ENCODE results near the gene JPH4. TPM values are rescaled to one million over a fixed set of nuclear protein-coding genes. Genes with fewer than 3 reads are reported as not detected.
"Not testable (repeated sequence)": the region's sequence is repeated elsewhere in the genome, so short reads cannot be mapped to it uniquely, and the experiment has no call there.

Gene JPH4
- total RNA-seq, 4 donors from 2014 or later, result 0.27 to 0.48 TPM; not detected in 2

DNA sequence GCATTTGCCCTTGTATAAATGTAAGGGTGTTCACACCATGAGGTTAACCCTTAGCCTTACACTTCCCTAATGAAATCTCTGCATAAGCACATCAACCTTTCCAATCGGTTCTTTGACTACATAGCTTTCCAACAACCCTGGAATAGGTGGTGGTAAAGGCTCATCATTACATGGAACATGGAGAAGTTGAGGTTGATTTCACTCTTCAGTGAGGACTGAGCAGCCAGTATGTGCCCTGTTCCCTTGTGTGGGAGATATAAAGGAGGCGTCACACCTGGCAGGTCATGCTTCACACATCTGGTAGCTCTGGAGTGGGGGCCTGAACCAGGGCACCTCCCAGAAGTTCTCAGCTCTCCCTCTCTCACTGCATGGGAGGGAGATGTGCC lies 21.7 kb upstream of the JPH4 start:
- intact Hi-C loops (cut with DNase I; ENCODE audit: low total_unique reads), result no loop called here
- no peak for DNase-seq
- in situ Hi-C loops (cut with MboI; ENCODE audit: low pct_ligation_motif_present in 1 of 4, low pct_unique_long_range_greater_than_20kb in 1 of 4, low sequenced_read_pairs in 3 of 4), result no loop called here
- Histone ChIP-seq H3K4me3 (no peak overlapping the region), H3K36me3 (no peaks in the 10 kb centered on the region), H3K9me3 (no peaks in the 10 kb centered on the region), H3K27ac (no peak overlapping the region), H3K27me3 (no peaks in the 10 kb centered on the region), H3K4me1 (no peaks in the 10 kb centered on the region)
- TF ChIP-seq EP300 (IDR thresholded peaks at IDR 0.05; ENCODE audit: low read depth) (no peak), POLR2A (IDR thresholded peaks at IDR 0.05) (no peak), POLR2AphosphoS5 (IDR thresholded peaks at IDR 0.05) (no peak)
- TF ChIP-seq, protein P1, sequence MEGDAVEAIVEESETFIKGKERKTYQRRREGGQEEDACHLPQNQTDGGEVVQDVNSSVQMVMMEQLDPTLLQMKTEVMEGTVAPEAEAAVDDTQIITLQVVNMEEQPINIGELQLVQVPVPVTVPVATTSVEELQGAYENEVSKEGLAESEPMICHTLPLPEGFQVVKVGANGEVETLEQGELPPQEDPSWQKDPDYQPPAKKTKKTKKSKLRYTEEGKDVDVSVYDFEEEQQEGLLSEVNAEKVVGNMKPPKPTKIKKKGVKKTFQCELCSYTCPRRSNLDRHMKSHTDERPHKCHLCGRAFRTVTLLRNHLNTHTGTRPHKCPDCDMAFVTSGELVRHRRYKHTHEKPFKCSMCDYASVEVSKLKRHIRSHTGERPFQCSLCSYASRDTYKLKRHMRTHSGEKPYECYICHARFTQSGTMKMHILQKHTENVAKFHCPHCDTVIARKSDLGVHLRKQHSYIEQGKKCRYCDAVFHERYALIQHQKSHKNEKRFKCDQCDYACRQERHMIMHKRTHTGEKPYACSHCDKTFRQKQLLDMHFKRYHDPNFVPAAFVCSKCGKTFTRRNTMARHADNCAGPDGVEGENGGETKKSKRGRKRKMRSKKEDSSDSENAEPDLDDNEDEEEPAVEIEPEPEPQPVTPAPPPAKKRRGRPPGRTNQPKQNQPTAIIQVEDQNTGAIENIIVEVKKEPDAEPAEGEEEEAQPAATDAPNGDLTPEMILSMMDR (IDR thresholded peaks at IDR 0.05), result no peak
- WGBS, 2 donors (ENCODE audit: low coverage in 1 of 2), result 68 to 85% methylated on average over 2 of the region's 2 CpGs

DNA sequence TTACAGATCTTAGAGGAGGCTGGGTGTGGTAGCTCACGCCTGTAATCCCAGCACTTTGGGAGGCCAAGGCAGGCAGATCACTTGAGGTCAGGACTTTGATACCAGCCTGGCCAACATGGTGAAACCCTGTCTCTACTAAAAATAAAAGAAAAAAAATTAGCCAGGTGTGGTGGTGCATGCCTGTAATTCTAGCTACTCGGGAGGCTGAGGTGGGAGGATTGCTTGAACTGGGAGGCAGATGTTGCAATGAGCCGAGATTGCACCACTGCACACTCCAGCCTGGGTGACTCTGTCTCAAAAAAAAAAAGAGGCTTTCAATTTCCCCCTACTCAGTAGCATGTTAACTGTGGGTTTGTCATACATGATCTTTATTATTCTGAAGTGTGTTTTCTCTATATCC lies 15.6 kb upstream of the JPH4 start:
- intact Hi-C loops (cut with DNase I; ENCODE audit: low total_unique reads); H3K9me3 ChIP-seq; H3K4me3 ChIP-seq; H3K36me3 ChIP-seq; H3K27me3 ChIP-seq; H3K27ac ChIP-seq; in situ Hi-C loops (cut with MboI; ENCODE audit: low pct_ligation_motif_present in 1 of 4, low pct_unique_long_range_greater_than_20kb in 1 of 4, low sequenced_read_pairs in 3 of 4); H3K4me1 ChIP-seq; DNase-seq: not testable (repeated sequence)
- WGBS, 2 donors (ENCODE audit: low coverage in 1 of 2), result 81 to 90% methylated on average over 3 of the region's 3 CpGs

DNA sequence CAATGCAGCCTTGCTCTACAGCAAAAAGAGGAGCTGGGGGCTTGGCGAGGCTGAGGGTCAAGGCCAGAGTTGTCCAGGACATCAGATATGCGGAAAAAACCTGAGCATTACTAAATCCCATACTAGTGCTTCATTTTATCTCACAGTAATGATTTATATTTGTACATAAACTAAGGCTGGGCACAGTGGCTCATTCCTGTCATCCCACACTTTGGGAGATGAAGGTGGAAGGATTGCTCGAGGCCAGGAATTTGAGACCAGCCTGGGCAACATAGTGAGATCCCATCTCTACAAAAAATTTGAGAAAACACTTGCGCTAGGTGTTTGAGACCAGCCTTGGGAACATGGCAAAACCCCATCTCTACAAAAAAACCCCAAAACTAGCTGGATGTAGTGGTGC lies 11.6 kb upstream of the JPH4 start:
- Histone ChIP-seq H3K4me1 (peaks cover 0 to 6% (median 4%) of the 10 kb centered on the region in 4 donors), H3K27me3 (peaks cover 6% of the 10 kb centered on the region), H3K4me3 (no peak overlapping the region), H3K9me3 (no peaks in the 10 kb centered on the region), H3K36me3 (no peaks in the 10 kb centered on the region), H3K27ac (no peak overlapping the region)
- no peak for DNase-seq
- intact Hi-C loops (cut with DNase I; ENCODE audit: low total_unique reads) (no loop called here), in situ Hi-C loops (cut with MboI; ENCODE audit: low pct_ligation_motif_present in 1 of 4, low pct_unique_long_range_greater_than_20kb in 1 of 4, low sequenced_read_pairs in 3 of 4) (no loop called here)
- TF ChIP-seq, protein P1 (IDR thresholded peaks at IDR 0.05), result no peak
- TF ChIP-seq POLR2AphosphoS5 (IDR thresholded peaks at IDR 0.05), result no peak
- TF ChIP-seq EP300 (IDR thresholded peaks at IDR 0.05; ENCODE audit: low read depth), result no peak
- TF ChIP-seq POLR2A (IDR thresholded peaks at IDR 0.05), result no peak
- 87 to 100% methylated on average over 3 to 4 of the region's 4 CpGs for WGBS, 2 donors (ENCODE audit: low coverage in 1 of 2)

DNA sequence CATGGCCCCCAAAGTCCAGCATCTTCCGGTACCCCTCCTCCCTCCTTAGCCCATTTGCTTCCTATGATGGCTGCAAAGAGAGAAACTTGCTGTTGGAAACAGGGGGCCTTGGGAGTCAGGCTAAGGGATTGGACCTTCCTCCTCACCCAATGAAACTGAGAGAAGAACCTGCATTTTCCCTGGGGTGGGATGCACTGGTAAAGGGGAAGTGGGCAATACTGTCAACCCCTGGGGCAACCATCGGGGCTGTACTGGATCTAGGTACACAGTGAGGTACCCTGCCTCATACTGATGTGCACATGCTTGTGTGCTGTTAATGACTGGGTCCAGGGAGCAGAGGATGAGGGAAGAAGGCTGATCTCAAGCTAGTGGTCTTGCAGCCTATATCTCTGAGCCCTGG lies 11.0 kb upstream of the JPH4 start:
- intact Hi-C loops (cut with DNase I; ENCODE audit: low total_unique reads) (no loop called here), in situ Hi-C loops (cut with MboI; ENCODE audit: low pct_ligation_motif_present in 1 of 4, low pct_unique_long_range_greater_than_20kb in 1 of 4, low sequenced_read_pairs in 3 of 4) (no loop called here)
- no peak overlapping the region for H3K4me3 ChIP-seq
- WGBS, 2 donors (ENCODE audit: low coverage in 1 of 2), result 80 to 97% methylated on average over 1 to 2 of the region's 2 CpGs
- H3K4me1 ChIP-seq, result peaks cover 0 to 6% (median 4%) of the 10 kb centered on the region in 4 donors
- no peak overlapping the region for H3K27ac ChIP-seq
- DNase-seq, result no peak
- H3K27me3 ChIP-seq, result peaks cover 6% of the 10 kb centered on the region
- H3K9me3 ChIP-seq, result no peaks in the 10 kb centered on the region
- TF ChIP-seq, protein P1 (IDR thresholded peaks at IDR 0.05), result no peak
- no peak for TF ChIP-seq EP300 (IDR thresholded peaks at IDR 0.05; ENCODE audit: low read depth)
- TF ChIP-seq POLR2AphosphoS5 (IDR thresholded peaks at IDR 0.05), result no peak
- TF ChIP-seq POLR2A (IDR thresholded peaks at IDR 0.05), result no peak
- no peaks in the 10 kb centered on the region for H3K36me3 ChIP-seq

DNA sequence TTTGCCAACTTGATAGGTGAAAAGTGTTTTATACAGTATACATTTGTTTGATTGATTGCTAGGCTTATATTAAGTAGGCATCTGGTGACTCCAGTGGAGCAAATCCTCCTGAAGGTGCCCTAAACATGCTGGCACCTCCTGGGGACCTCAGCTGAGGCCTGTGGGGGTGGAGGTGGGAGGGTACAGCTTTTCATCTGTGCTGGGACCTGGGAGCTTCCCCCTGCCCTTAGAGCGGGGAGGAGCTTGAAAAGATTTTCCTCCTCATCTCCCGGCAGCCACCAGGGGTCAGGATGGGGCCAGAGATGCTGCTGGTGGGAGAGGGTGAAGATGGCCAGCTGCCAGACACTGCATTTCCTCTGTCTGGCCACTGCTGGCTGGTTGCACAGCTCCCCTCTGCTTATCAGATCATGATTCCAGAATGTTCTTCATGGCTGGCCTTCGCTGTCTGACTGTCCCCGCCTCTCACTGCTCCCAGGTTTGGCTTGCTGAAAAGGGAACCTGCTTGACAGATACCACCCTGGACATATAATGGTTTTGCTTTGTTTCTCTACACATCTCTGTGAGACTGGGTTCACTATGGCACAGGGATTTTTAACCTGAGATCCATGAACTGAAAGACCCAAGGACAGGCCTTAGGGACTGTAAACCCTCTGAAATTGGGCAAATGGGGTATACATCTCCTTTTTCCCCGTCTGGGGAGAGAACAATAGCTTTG lies 10.5 kb upstream of the JPH4 start:
- intact Hi-C loops (cut with DNase I; ENCODE audit: low total_unique reads) (no loop called here), in situ Hi-C loops (cut with MboI; ENCODE audit: low pct_ligation_motif_present in 1 of 4, low pct_unique_long_range_greater_than_20kb in 1 of 4, low sequenced_read_pairs in 3 of 4) (no loop called here)
- Histone ChIP-seq H3K4me1 (peaks cover 0 to 6% (median 4%) of the 10 kb centered on the region in 4 donors), H3K4me3 (no peak overlapping the region), H3K27ac (no peak overlapping the region), H3K9me3 (no peaks in the 10 kb centered on the region), H3K27me3 (peaks cover 6% of the 10 kb centered on the region), H3K36me3 (no peaks in the 10 kb centered on the region)
- DNase-seq, result peak; percentile 92
- 20 to 50% methylated on average over 1 to 5 of the region's 5 CpGs for WGBS, 2 donors (ENCODE audit: low coverage in 1 of 2)
- TF ChIP-seq POLR2A (IDR thresholded peaks at IDR 0.05), result no peak
- TF ChIP-seq POLR2AphosphoS5 (IDR thresholded peaks at IDR 0.05), result peak in 1 of 3 donors; percentile 56
- TF ChIP-seq EP300 (IDR thresholded peaks at IDR 0.05; ENCODE audit: low read depth), result no peak
- TF ChIP-seq, protein P1 (IDR thresholded peaks at IDR 0.05), result peak; percentile 53 to 90 (median 73)

DNA sequence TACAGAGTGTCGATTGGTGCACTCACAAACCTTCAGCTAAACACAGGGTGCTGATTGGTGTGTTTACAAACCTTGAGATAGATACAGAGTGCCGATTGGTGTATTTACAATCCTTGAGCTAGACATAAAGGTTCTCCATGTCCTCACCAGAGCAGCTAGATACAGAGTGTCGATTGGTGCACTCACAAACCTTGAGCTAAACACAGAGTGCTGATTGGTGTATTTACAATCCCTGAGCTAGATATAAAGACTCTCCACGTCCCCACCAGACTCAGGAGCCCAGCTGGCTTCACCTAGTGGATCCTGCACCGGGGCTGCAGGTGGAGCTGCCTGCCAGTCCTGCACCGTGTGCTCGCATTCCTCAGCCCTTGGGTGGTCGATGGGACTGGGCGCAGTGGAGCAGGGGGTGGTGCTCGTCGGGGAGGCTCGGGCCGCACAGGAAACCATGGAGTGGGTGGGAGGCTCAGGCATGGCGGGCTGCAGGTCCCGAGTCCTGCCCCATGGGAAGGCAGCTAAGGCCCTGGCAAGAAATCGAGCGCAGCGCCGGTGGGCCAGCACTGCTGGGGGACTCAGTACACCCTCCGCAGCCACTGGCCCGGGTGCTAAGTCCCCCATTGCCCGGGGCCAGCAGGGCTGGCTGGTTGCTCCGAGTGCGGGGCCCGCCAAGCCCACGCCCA lies 6.1 kb upstream of the JPH4 start:
- H3K9me3 ChIP-seq; intact Hi-C loops (cut with DNase I; ENCODE audit: low total_unique reads); H3K27ac ChIP-seq; H3K36me3 ChIP-seq; in situ Hi-C loops (cut with MboI; ENCODE audit: low pct_ligation_motif_present in 1 of 4, low pct_unique_long_range_greater_than_20kb in 1 of 4, low sequenced_read_pairs in 3 of 4); H3K4me3 ChIP-seq; DNase-seq; H3K4me1 ChIP-seq: not testable (repeated sequence)
- peaks cover 16% of the 10 kb centered on the region for H3K27me3 ChIP-seq
- WGBS, 2 donors (ENCODE audit: low coverage in 1 of 2), result 91% methylated on average over 18 of the region's 26 CpGs; no CpG with 5 or more reads in 1 of the 2 donors

Data from transverse colon (tissue), 4 donors.